Measurements from ENCODE around the gene HOXA9. TPM values are rescaled to one million over a fixed set of nuclear protein-coding genes. Genes with fewer than 3 reads are reported as not detected.

The HOXA9 gene
- total and polyA plus RNA-seq, 2 of the 8 experiments (the other 6 are each of a cell fraction or from before 2014, with no cell fraction given) = not detected

GRCh38 chr7:27209933-27210440 lies 44.6 kb upstream of the HOXA9 start:
- H3K36me3 ChIP-seq (ENCODE audit: control insufficient read depth in 2 of 4, insufficient read depth in 4 of 4, low read length in 3 of 4) = peaks cover 0 to 5% (median 0%) of the 10 kb centered on the region in 4 experiments; a peak in 1 of 8 replicates
- no peak overlapping the region for H2BK120ac ChIP-seq (replicated peaks; ENCODE audit: low read depth, low read length)
- H4K91ac ChIP-seq (replicated peaks; ENCODE audit: insufficient read length, low read length) = no peak overlapping the region
- H2AK5ac ChIP-seq (ENCODE audit: low read depth, low read length) = no peak overlapping the region
- 47% methylated on average over 11 of the region's 11 CpGs; no CpG with 5 or more reads in 1 of the 2 experiments for WGBS, 2 experiments (ENCODE audit: extremely low coverage in 1 of 2, insufficient coverage in 1 of 2, insufficient read length in 1 of 2, insufficient replicate concordance in 2 of 2, low coverage in 1 of 2, low lambda C conversion rate in 2 of 2, missing lambda C conversion rate in 1 of 2)
- no peak overlapping the region for H2AFZ ChIP-seq (ENCODE audit: low read length)
- H2BK20ac ChIP-seq (ENCODE audit: low read length) = no peak overlapping the region
- H4K5ac ChIP-seq (ENCODE audit: insufficient read length, low read depth, low read length) = no peak overlapping the region
- no peak for DNase-seq (ENCODE audit: low read depth in 1 of 2, low spot score in 2 of 2)
- H3K9ac ChIP-seq (replicated peaks in 1 of 4; ENCODE audit: extremely low read depth in 1 of 4, low read depth in 3 of 4, low read length in 3 of 4) = no peak overlapping the region
- H3K4me1 ChIP-seq (replicated peaks in 1 of 4; ENCODE audit: control insufficient read depth in 3 of 4, insufficient read depth in 4 of 4, low read length in 3 of 4) = peaks cover 6 to 17% (median 12%) of the 10 kb centered on the region in 4 experiments
- POLR2A ChIA-PET (ENCODE audit: partially characterized antibody) = interaction anchor here (1.0 kb wide), 1 partner anchor 17 kb away, joined by 3 read pairs; no protein-coding TSS in a partner anchor
- no peaks in the 10 kb centered on the region for H3K9me3 ChIP-seq (ENCODE audit: insufficient read depth in 2 of 2, low read depth in 1 of 2, low read length in 1 of 2)
- H3K4ac ChIP-seq (replicated peaks; ENCODE audit: insufficient read length, low read depth, low read length) = no peak overlapping the region
- H3K27ac ChIP-seq (ENCODE audit: low read depth, low read length) = no peak overlapping the region
- H3K14ac ChIP-seq (ENCODE audit: insufficient read length) = no peak overlapping the region
- H2BK15ac ChIP-seq (ENCODE audit: low read length) = no peak overlapping the region
- H4K8ac ChIP-seq (ENCODE audit: extremely low read depth, insufficient read depth, low read length) = no peak overlapping the region
- CTCF ChIA-PET (ENCODE audit: partially characterized antibody) = interaction anchor here (0.7 to 6.6 kb wide), 31 partner anchors 8 to 883 kb away, joined by 3 to 64 read pairs (median 4); partner anchors contain the start of genes EVX1, HOXA11, HOXA13 and HOXA7
- H3K23me2 ChIP-seq (ENCODE audit: low read depth, low read length) = no peaks in the 10 kb centered on the region; the same call in 1 of the 2 replicates
- peaks cover 15 to 33% of the 10 kb centered on the region in 2 experiments for H4K20me1 ChIP-seq (replicated peaks in 1 of 2; ENCODE audit: control insufficient read depth in 1 of 2, insufficient read depth in 2 of 2, low read length in 2 of 2)
- peaks cover 96 to 100% (median 99%) of the 10 kb centered on the region in 4 experiments for H3K27me3 ChIP-seq (replicated peaks in 1 of 4; ENCODE audit: control insufficient read depth in 3 of 4, extremely low read depth in 1 of 4, insufficient read depth in 3 of 4, low read length in 3 of 4)
- no peak for FAIRE-seq
- H3K79me2 ChIP-seq (ENCODE audit: control insufficient read depth in 1 of 2, insufficient read depth in 2 of 2, low read length in 2 of 2) = no peaks in the 10 kb centered on the region
- no peak overlapping the region for H3K4me2 ChIP-seq (ENCODE audit: insufficient read depth in 1 of 2, low read depth in 2 of 2, low read length in 2 of 2)
- no peak overlapping the region for H3K4me3 ChIP-seq (ENCODE audit: extremely low read depth in 1 of 4, insufficient read depth in 2 of 4, low read depth in 3 of 4, low read length in 4 of 4)
- H2BK12ac ChIP-seq (ENCODE audit: low read depth, low read length) = no peak overlapping the region
- H2BK5ac ChIP-seq (ENCODE audit: low read depth, low read length) = no peak overlapping the region
- H3K56ac ChIP-seq (replicated peaks; ENCODE audit: insufficient read length, low read depth, low read length) = no peak overlapping the region
- no peak overlapping the region for H3K23ac ChIP-seq (ENCODE audit: insufficient read length)
- H3K79me1 ChIP-seq (ENCODE audit: low read depth, low read length) = no peaks in the 10 kb centered on the region
- no peak overlapping the region for H3K18ac ChIP-seq (ENCODE audit: extremely low read depth, low read length)
- no peak for TF ChIP-seq POU5F1 (IDR thresholded peaks at IDR 0.05; ENCODE audit: low read depth, low read length)
- TF ChIP-seq SIX5 (IDR thresholded peaks at IDR 0.05; ENCODE audit: low read depth, low read length) = no peak
- no peak for TF ChIP-seq RAD21 (IDR thresholded peaks at IDR 0.05 in 1 of 2, conservative IDR thresholded peaks at IDR 0.05 in 1 of 2; ENCODE audit: low read depth in 2 of 2, low read length in 2 of 2)
- TF ChIP-seq EGR1 (IDR thresholded peaks at IDR 0.05; ENCODE audit: borderline replicate concordance, low read depth, low read length) = no peak
- TF ChIP-seq ASH2L (IDR thresholded peaks at IDR 0.05; ENCODE audit: low read length) = no peak
- no peak for TF ChIP-seq CHD2 (IDR thresholded peaks at IDR 0.05; ENCODE audit: low read length)
- TF ChIP-seq SIRT6 (IDR thresholded peaks at IDR 0.05; ENCODE audit: low read length) = no peak
- TF ChIP-seq ZNF274 (IDR thresholded peaks at IDR 0.05; ENCODE audit: borderline replicate concordance, extremely low read depth, low read length) = no peak
- TF ChIP-seq SRF (IDR thresholded peaks at IDR 0.05; ENCODE audit: low read depth, low read length) = no peak
- no peak for TF ChIP-seq SAP30 (IDR thresholded peaks at IDR 0.05; ENCODE audit: insufficient read depth, insufficient replicate concordance, low read length)
- no peak for TF ChIP-seq TCF12 (IDR thresholded peaks at IDR 0.05; ENCODE audit: low read depth, low read length)
- TF ChIP-seq, protein P1, sequence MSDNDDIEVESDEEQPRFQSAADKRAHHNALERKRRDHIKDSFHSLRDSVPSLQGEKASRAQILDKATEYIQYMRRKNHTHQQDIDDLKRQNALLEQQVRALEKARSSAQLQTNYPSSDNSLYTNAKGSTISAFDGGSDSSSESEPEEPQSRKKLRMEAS (IDR thresholded peaks at IDR 0.05) = no peak
- no peak for TF ChIP-seq CBX5 (IDR thresholded peaks at IDR 0.05; ENCODE audit: low read depth, low read length)
- no peak for TF ChIP-seq EZH2 (IDR thresholded peaks at IDR 0.05; ENCODE audit: low read depth, low read length, severe bottlenecking)

Measured in H1 (cell line).